Measurements from ENCODE around the gene NKTR. TPM values are rescaled to one million over a fixed set of nuclear protein-coding genes. Genes with fewer than 3 reads are reported as not detected.
A peak's percentile ranks its signal among the peaks of the same experiment; 100 is the strongest.

NKTR gene
- polyA plus RNA-seq, 3 donors: 71.6 to 188 (median 171) TPM

GRCh38 chr3:42640771-42641370 lies 40.4 kb downstream of the NKTR start:
- no peak for DNase-seq

GRCh38 chr3:42647821-42648459 lies 47.5 kb downstream of the NKTR start:
- no peak for DNase-seq

DNA sequence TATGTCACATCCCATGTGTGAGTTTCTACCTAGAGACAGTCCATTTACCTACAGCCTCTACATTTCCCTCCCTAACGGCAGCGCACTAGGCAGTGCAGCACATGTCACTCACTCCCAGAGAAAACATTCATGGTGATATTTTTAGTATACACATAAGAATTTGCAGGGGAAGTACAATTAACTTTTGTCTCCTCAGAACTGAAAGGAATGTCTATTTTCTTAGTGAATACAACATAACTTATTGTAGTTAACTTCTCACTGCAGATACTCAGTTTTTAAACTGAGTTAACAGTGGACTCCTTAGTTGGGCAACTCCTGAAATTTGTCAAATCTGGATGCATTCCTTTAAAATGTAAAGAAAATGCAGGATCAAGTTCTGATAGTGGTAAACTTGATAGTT lies 48.5 kb downstream of the NKTR start:
- DNase-seq: no peak

DNA sequence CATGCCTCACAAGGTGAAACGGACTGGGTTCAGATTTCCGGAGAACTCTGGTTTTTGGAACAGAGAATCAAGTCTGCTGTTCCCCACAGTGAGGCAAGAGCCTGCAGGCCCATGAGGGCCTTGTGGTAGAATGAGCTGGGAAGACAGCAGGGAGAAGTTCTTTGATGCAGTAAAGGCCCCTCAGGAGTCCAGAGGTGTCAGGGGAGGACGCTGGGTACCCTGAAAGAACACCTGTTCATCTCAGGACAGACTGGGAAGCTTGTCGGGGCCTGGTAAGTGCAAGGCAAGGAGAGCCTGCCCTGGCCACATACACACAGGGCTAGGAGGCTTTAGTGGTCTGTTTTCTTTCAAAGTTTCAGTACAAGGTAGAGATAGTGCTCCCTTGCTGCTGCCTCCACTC lies 49.3 kb downstream of the NKTR start:
- DNase-seq: no peak

DNA sequence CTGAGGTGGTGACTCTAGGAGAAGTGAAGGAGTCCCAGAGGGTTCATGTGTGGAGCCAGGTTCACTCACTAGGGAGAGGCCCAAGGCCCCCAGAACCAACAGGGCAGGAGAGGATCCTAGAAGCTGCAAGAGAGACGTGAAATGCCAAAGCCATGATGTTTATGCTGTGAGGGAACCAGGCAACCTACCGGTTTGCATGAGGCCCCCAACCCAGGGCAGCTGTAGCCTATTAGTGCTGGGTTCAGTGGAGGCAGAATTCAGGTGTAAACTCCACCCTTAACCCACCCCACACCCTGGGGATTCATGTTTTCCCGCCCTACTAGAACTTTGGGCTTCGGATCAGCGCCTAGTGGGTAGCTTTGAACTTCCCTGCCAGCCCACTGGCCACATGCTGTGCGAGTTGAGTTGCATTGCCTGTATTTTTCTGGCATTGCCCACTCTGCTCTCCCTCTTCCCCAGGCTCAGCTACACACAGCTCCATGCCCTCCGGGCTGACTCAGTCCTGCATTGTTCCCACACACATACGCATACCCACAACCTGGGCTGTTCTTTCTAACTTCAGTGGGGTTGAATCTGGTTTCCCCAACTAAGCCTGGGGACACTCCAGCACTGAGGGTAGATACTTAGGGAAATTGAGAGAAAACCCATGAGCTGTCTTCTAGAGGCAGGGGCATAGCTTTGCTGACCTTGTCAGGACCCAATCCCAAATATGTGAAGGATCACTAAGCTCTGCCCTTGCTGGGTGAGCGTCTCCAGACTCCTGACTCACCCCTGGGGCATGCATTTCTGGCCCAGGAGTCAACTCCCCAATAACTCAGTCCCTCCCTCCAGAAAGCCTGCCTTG lies 51.0 kb downstream of the NKTR start:
- DNase-seq: no peak

- DNase-seq: no peak
Measured at GRCh38 chr3:42652251-42652610, 51.7 kb downstream of the NKTR start.

DNA sequence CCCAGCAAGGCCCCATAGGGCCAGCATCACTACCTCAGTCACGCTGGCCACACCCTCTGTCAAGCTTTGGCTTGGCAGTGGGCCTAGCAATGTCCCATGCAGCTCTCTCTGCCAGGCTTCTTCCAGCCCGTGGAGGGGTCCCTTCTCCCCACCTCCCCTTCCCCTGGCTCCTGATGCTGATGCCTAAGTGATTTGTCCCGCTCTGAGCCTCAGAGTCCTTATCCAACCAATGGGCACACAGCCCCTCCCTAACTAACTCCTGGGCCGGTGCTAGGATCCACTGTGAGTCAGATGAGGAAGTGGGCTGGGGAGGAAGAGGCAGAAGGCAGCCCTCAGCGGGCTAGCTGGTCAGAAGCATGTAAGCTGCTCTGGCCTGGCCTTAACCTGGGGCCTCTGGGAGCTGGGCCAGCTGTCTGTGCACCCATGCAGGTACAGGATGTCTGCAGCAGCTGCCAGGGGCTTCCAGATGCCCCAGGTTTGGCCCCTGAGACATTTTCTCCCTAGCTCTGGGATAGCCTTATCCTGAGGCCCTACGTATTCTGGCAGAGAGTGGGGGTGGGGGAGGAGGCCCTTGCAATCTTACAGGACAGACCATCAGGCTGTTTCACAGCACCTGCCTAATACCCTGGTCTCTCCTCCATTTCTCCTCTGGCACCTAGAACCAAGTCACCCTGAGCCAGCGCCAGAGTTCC lies 52.3 kb downstream of the NKTR start:
- DNase-seq: no peak

DNA sequence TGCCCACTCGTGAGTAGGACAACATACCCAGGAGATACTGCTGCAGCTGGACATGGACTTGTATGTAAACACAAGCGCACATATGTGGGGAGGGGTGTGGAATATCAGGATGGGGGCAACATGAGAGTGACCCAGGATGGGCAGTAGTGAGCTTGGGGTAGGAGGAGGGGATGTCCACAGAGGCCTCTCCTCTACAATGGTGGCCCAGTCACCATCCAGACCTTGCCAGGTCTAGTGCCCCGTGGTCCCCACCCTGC lies 52.7 kb downstream of the NKTR start:
- no peak for DNase-seq

DNA sequence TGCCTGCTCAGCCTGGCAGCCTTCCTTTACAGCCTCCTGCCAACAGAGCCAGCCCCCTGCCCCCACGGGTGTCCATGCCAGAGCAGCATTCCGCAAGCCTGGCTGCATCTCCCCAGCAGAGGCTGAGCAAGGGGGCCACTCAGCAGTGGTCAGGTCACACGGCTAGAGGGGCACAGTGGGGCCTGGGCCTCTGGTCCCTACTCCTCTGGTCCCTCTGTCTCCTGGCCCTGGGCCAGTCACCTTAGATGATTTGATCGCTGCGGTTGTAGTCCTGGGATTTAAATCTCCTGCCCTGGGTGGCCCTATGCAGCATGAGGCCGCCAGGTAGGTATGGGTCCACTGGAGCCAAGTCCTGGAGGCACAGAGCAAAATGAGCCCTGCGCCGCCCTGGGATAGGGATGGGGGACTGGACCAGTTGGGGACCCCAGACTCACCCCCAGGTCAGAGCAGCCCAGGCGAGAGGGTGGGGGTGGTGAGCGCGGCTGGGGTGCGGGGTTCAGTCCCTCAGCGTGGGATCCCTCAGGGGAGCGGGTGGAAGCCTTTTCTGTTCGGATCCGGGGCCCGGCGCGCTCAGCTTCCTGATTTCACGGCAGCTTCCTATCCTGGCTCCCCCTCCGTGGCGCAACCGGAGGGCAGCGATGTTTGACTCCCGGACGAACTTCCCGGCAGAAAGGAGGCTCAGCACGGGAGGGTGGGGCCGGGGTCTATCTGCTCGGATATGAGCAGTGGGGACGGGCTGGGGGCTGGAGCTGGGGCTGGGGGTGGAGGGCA lies 53.3 kb downstream of the NKTR start, which contains the start of gene ZBTB47:
Gene ZBTB47, plus strand, starts transcription at position 138 of the 771 bp plus-strand sequence. CDS start 4,659 bp downstream, outside the sequence.
- no peak for DNase-seq

DNA sequence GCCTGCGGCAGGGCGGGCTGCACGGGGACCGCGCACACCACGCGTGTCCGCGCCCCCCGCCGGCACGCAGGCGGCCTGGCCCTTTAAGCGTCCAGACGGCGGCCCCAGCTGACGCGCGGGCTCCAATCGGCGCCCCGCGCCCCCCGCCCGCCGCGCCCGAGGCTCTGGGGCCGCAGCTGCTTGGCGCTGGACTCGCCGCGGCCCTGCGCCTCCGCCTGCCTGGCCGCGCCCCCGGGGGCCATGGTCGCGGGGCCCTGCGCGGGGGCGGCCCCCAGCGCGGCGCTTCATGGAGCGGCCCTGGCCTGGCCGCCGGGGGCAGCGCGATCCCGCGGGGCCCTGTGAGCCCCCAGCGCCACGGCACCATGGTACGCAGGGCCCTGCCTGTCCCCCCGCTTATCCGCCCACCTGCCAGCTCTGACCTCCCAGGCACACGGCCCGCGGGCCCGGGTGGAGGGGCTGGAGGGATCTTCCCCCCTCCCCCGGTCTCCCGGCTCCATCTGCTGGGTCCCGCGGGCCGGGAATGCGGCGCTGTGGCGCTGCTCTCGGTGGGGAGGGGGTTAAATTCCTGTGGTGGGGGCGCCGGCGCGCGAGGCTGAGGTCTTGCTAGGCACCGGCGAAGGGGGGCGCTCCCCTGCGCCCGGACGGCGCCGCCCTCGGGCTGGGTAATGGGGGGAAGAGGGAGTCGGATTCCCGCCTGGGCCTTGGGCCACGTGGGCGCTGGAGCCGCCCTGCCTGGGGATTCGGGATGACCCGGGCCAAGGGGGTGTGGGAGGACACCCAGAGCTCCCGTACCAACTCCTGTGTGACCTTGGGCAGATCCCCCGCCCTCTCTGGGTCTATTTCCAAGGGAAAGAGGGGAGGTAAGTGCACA lies 54.1 kb downstream of the NKTR start:
- DNase-seq: peak; percentile 65

- DNase-seq: no peak
Measured at GRCh38 chr3:42655331-42655888, 54.9 kb downstream of the NKTR start.

DNA sequence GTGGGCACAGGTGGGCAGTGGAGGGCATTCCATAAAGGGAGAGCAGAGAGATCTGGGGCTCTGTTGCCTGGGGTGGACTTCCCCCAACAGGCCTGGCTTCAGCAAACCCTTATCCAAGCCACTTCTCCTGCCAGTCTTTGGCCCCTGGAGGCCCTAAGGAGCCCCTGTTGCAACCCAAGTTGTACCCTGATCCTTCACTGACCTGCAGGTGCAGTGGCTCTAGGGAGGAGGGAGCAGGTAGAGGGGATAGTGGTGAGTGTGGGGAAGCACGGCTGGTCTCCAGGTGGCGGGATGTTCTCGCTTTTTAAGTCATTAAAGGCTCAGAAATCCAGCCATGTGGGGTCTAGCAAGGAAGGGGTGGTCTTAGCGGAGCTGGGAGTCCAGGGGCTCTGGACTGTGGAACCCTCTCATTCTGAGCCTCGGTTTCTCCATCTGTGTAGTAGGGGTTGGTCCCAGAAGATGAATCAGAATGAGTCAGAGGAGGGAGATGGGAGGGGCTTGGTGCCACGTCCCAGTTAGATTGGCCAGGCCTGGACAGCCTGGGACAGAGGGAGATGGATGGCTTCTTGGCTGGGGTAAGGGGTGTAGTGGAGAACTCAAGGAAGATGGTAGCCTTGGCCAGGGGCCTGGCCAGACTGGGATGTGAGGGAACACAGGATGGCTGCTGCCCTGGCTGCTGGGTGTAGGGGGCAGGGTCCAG lies 55.6 kb downstream of the NKTR start:
- no peak for DNase-seq

- DNase-seq: no peak
Measured at GRCh38 chr3:42656680-42657610, 56.5 kb downstream of the NKTR start.

DNA sequence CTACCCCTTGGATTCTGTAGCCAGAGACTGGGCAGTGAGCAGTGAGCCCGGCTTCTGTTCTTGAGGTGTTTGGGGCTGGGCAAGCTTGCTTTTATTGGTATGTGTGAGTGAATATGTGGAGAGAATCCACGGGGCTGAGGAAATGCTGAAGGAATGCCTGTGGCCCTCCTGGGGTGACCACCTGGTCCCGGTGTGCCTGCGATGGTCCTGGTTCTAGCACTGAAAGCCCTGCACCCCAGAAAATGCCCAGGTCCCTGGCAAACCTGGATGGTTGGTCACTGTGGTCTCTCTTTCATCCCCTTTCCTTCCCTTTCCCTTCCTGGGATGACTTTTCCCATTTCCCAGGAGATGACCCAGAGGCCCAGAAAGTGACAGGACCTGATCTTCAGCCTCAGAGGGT lies 57.2 kb downstream of the NKTR start:
- DNase-seq: no peak

DNA sequence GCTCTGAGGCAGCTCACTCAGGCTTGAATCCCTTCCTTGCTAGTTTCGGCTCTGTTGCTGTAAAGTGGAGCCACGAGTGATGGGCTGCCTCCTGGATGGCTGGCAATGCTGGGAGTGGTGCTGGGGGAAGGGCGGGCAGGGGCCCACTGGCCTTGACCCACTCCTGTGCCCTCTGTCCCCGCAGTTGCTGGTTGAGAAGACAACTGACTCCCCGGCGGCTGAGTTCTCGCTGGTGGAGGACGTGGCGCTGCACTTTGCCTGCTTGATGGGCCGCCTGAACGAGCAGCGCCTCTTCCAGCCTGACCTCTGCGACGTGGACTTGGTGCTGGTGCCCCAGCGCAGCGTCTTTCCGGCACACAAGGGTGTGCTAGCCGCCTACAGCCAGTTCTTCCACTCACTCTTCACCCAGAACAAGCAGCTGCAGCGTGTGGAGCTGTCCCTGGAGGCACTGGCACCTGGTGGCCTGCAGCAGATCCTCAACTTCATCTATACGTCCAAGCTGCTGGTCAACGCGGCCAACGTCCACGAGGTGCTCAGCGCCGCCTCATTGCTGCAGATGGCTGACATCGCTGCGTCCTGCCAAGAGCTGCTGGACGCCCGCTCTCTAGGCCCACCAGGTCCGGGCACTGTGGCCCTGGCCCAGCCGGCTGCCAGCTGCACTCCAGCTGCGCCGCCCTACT lies 57.7 kb downstream of the NKTR start:
- DNase-seq: no peak

DNA sequence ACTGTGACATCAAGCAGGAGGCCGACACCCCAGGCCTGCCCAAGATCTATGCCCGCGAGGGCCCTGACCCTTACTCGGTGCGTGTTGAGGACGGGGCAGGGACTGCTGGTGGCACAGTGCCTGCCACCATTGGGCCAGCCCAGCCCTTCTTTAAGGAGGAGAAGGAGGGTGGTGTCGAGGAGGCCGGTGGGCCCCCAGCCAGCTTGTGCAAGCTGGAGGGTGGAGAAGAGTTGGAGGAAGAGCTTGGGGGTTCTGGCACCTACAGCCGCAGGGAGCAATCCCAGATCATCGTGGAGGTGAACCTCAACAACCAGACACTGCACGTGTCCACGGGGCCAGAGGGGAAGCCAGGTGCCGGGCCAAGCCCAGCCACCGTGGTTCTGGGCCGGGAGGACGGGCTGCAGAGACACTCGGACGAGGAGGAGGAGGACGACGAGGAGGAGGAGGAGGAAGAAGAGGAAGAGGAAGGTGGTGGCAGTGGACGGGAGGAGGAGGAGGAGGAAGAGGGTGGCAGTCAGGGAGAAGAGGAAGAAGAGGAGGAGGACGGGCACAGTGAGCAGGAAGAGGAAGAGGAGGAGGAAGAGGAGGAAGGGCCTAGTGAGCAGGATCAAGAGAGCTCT lies 58.4 kb downstream of the NKTR start:
- no peak for DNase-seq

- DNase-seq: no peak
Measured at GRCh38 chr3:42659451-42660130, 59.1 kb downstream of the NKTR start.
